ENCODE data around the gene MSANTD7.

Gene MSANTD7

GRCh38 chr10:14801723-14802122 lies 36.4 kb upstream of the MSANTD7 start:
- Histone ChIP-seq H4K20me1 (ENCODE audit: low read depth, low read length) (no peaks in the 10 kb centered on the region), H3K9me3 (ENCODE audit: insufficient read depth, low read length) (no peaks in the 10 kb centered on the region), H2AFZ (ENCODE audit: low read depth, low read length, severe bottlenecking) (no peak overlapping the region), H3K79me2 (ENCODE audit: insufficient read depth, low read length) (no peaks in the 10 kb centered on the region), H3K9ac (ENCODE audit: low read length) (no peak overlapping the region), H3K9me2 (replicated peaks; ENCODE audit: insufficient read depth, low read length) (no peaks in the 10 kb centered on the region), H3F3A (ENCODE audit: insufficient read depth) (no peaks in the 10 kb centered on the region), H3K4me2 (ENCODE audit: low read depth, low read length, poor library complexity, severe bottlenecking) (no peak overlapping the region), H3K27ac (ENCODE audit: low read depth, low read length) (no peak overlapping the region), H3K27me3 (ENCODE audit: low read length) (no peaks in the 10 kb centered on the region), H3K36me3 (ENCODE audit: low read length) (no peaks in the 10 kb centered on the region), H3K4me3 (ENCODE audit: insufficient read depth, low read length, poor library complexity, severe bottlenecking) (no peak overlapping the region)
- TF ChIP-seq, protein P1, sequence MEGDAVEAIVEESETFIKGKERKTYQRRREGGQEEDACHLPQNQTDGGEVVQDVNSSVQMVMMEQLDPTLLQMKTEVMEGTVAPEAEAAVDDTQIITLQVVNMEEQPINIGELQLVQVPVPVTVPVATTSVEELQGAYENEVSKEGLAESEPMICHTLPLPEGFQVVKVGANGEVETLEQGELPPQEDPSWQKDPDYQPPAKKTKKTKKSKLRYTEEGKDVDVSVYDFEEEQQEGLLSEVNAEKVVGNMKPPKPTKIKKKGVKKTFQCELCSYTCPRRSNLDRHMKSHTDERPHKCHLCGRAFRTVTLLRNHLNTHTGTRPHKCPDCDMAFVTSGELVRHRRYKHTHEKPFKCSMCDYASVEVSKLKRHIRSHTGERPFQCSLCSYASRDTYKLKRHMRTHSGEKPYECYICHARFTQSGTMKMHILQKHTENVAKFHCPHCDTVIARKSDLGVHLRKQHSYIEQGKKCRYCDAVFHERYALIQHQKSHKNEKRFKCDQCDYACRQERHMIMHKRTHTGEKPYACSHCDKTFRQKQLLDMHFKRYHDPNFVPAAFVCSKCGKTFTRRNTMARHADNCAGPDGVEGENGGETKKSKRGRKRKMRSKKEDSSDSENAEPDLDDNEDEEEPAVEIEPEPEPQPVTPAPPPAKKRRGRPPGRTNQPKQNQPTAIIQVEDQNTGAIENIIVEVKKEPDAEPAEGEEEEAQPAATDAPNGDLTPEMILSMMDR (IDR thresholded peaks at IDR 0.05; ENCODE audit: insufficient read depth, low read length, poor library complexity, severe bottlenecking): no peak
- TF ChIP-seq EZH2phosphoT487 (conservative IDR thresholded peaks at IDR 0.05; ENCODE audit: low read length): no peak

DNA sequence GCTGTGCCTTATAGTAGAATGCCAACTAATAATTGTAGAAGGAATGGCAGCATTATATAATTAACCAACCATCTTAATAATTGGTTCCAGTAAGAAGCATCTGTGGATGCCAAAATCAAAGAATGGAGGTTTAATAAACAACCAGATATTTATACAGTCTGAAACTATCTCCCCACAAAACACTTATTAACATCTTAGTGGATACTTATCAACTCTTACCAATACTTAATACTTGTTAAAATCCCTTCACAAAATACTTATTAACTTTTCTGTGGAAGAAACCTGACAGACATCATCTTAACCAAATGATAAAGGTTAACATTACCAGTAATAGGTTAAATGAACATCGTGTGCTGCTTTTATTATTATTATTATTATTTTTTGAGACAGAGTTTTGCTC lies 34.3 kb upstream of the MSANTD7 start:
- no peaks in the 10 kb centered on the region for H3F3A ChIP-seq (ENCODE audit: insufficient read depth)
- H3K9me2 ChIP-seq (replicated peaks; ENCODE audit: insufficient read depth, low read length): no peaks in the 10 kb centered on the region
- H3K9ac ChIP-seq (ENCODE audit: low read length): no peak overlapping the region
- no peaks in the 10 kb centered on the region for H3K36me3 ChIP-seq (ENCODE audit: low read length)
- no peaks in the 10 kb centered on the region for H3K27me3 ChIP-seq (ENCODE audit: low read length)
- no peak overlapping the region for H3K4me3 ChIP-seq (ENCODE audit: insufficient read depth, low read length, poor library complexity, severe bottlenecking)
- no peaks in the 10 kb centered on the region for H3K79me2 ChIP-seq (ENCODE audit: insufficient read depth, low read length)
- no peak overlapping the region for H2AFZ ChIP-seq (ENCODE audit: low read depth, low read length, severe bottlenecking)
- no peak overlapping the region for H3K27ac ChIP-seq (ENCODE audit: low read depth, low read length)
- no peaks in the 10 kb centered on the region for H3K9me3 ChIP-seq (ENCODE audit: insufficient read depth, low read length)
- H4K20me1 ChIP-seq (ENCODE audit: low read depth, low read length): no peaks in the 10 kb centered on the region
- H3K4me2 ChIP-seq (ENCODE audit: low read depth, low read length, poor library complexity, severe bottlenecking): no peak overlapping the region
- TF ChIP-seq, protein P1 (IDR thresholded peaks at IDR 0.05; ENCODE audit: insufficient read depth, low read length, poor library complexity, severe bottlenecking): no peak
- TF ChIP-seq EZH2phosphoT487 (conservative IDR thresholded peaks at IDR 0.05; ENCODE audit: low read length): no peak

DNA sequence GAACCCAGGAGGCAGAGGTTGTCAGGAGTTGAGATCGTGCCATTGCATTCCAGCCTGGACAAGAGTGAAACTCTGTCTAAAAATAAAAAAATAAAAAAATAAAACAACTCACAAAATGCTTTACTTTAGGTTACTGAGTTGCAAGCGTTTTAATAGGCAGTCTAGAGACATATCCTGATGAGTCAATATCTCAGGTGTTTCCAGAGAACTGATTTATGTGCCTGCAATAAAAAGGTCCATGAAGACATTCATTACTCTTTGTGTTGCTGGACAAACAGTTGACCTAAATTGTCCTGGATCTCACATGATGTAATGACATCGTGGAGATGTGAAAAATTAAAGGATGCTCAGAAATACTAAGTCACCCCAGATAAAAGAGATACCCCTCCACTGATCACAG lies 31.8 kb upstream of the MSANTD7 start:
- Histone ChIP-seq H2AFZ (ENCODE audit: low read depth, low read length, severe bottlenecking) (no peak overlapping the region), H3K36me3 (ENCODE audit: low read length) (no peaks in the 10 kb centered on the region), H3K4me3 (ENCODE audit: insufficient read depth, low read length, poor library complexity, severe bottlenecking) (no peak overlapping the region), H3K27me3 (ENCODE audit: low read length) (no peaks in the 10 kb centered on the region), H3K79me2 (ENCODE audit: insufficient read depth, low read length) (no peaks in the 10 kb centered on the region), H3K4me2 (ENCODE audit: low read depth, low read length, poor library complexity, severe bottlenecking) (no peak overlapping the region), H4K20me1 (ENCODE audit: low read depth, low read length) (no peaks in the 10 kb centered on the region), H3K27ac (ENCODE audit: low read depth, low read length) (no peak overlapping the region), H3K9me2 (replicated peaks; ENCODE audit: insufficient read depth, low read length) (no peaks in the 10 kb centered on the region), H3F3A (ENCODE audit: insufficient read depth) (no peaks in the 10 kb centered on the region), H3K9me3 (ENCODE audit: insufficient read depth, low read length) (no peaks in the 10 kb centered on the region), H3K9ac (ENCODE audit: low read length) (no peak overlapping the region)
- TF ChIP-seq, protein P1 (IDR thresholded peaks at IDR 0.05; ENCODE audit: insufficient read depth, low read length, poor library complexity, severe bottlenecking): no peak
- no peak for TF ChIP-seq EZH2phosphoT487 (conservative IDR thresholded peaks at IDR 0.05; ENCODE audit: low read length)
